Heart right ventricle (tissue), 16 donors: Measurements from ENCODE around the gene ARHGAP6. TPM values are rescaled to one million over a fixed set of nuclear protein-coding genes. Genes with fewer than 3 reads are reported as not detected.

Experiments
- ATAC-seq, 8 donors: fragments of 200-7000 bp; cut with Tn5 transposase; one replicate each; pipeline ENCODE4 v1.9.1; 2020; ENCODE audit warnings: mild to moderate bottlenecking in 8 of 8, moderate library complexity in 8 of 8, moderate number of reproducible peaks in 1 of 8
- DNase-seq, 2 donors: peaks; one replicate each; pipeline ENCODE4 v3.0.0-alpha.2; 2020
- H3K27ac ChIP-seq, 10 donors: fragments of 200-600 bp; sonication (generic) in 2 of 10; one replicate each; pipeline versions ENCODE4 v1.5.0 to v1.8.0; 2020 to 2022; ENCODE audit warnings: mild to moderate bottlenecking in 3 of 10
- H3K27me3 ChIP-seq, 7 donors: fragments of 200-600 bp; one replicate each; pipeline ENCODE4 v1.8.0; 2021 to 2022; ENCODE audit warnings: mild to moderate bottlenecking in 2 of 7
- H3K36me3 ChIP-seq, 9 donors: fragments of 200-600 bp; sonication (generic) in 1 of 9; one replicate each; pipeline versions ENCODE4 v1.5.0 to v1.8.0; 2020 to 2022; ENCODE audit warnings: mild to moderate bottlenecking in 2 of 9
- H3K4me1 ChIP-seq, 9 donors: fragments of 200-600 bp; sonication (generic) in 1 of 9; one replicate each; pipeline versions ENCODE4 v1.5.0 to v1.8.0; 2020 to 2022; ENCODE audit warnings: mild to moderate bottlenecking in 4 of 9
- H3K4me3 ChIP-seq, 10 donors: fragments of 200-600 bp; sonication (generic) in 2 of 10; one replicate each; pipeline versions ENCODE4 v1.5.0 to v1.8.0; 2020 to 2022; ENCODE audit warnings: mild to moderate bottlenecking in 7 of 10, moderate library complexity in 2 of 10
- H3K9me3 ChIP-seq, 11 donors: fragments of 200-600 bp in 10 of 11; sonication (generic) in 2 of 11; one replicate each; pipeline versions ENCODE4 v1.5.0 to v1.8.0; 2013 to 2022; ENCODE audit warnings: mild to moderate bottlenecking in 2 of 11, control low read depth in 1 of 11, moderate library complexity in 1 of 11
- WGBS, 2 donors: extraction: QIAGEN DNeasy Blood & Tissue Kit; methylation state at CpG; one replicate each; pipeline ENCODE4 v1.1.7; 2013; ENCODE audit warnings: inconsistent platforms in 1 of 2; 5-methylcytosine and 5-hydroxymethylcytosine counted together
- intact Hi-C, 10 donors: fragments of 100-400 bp; cut with DNase I; formaldehyde crosslinking; loops; one replicate each; pipeline versions ENCODE4 v1.11.1 to v1.14.2; 2022
- polyA plus RNA-seq, 2 donors: library from polyadenylated mRNA; stranded (reverse); fragments of 200-250 nt; gene quantifications; one replicate each; pipeline ENCODE4 v1.2.3, GENCODE V29; 2013
- total RNA-seq, 10 donors: library from RNA; stranded (reverse); fragmentation: NEBNext Ultra II Directional in 3 of 10; extraction: Animal tissue kit (Norgen Biotek cat#: 25700) in 3 of 10; gene quantifications; one replicate each; pipeline versions ENCODE4 v1.2.1 to v1.2.4, GENCODE V29; 2021 to 2023
- TF ChIP-seq, protein P1 (sequence below), 9 donors: fragments of 200-600 bp; sonication (generic) in 2 of 9; IDR thresholded peaks; one replicate each; pipeline versions ENCODE4 v1.5.0 to v1.8.0; 2021 to 2022; ENCODE audit warnings: antibody characterized with exemption in 9 of 9, mild to moderate bottlenecking in 5 of 9, moderate library complexity in 1 of 9
- donor health status: Arrhythmogenic right ventricular cardiomyopathy.
- donor health status: ischemic (EF 13 %, LVEDD 7.1; RV severe dilation, severe dysfunction).
- donor health status: healthy with polysubstance abuse.
- donor health status: DM: no; HTN: yes; CAD: no.
- donor health status: DM: no; HTN: no; CAD: no.
- donor health status: ischemic (EF 25% LVEDD 6.9; RV normal size, moderate dysfunction).
- donor health status: ischemic (EF 25% LVEDD 5.7; RV mildly dilated, moderate dysfunction).
- donor health status: healthy.
- donor health status: DM: yes; HTN: yes; CAD: no.
- donor health status: Ischemic cardiomyopathy.
- donor health status: ischemic (EF 35%, LVEDD 5.7; RV mildly dilated, moderate dysfunction).
- donor health status: nonischemic (EF 11% LVEDD 7.7; RV severe dilation, severe dysfunction).
- donor health status: DM: yes; HTN: yes; CAD: no.
- donor health status: PGD.
- donor health status: ischemic (EF 29% LVEDD 5.4; RV normal size, mild dysfunction).
- donor health status: nonischemic (EF 23%, LVEDD 6.1; RV moderate dilation, normal function).

Gene ARHGAP6
- total and polyA plus RNA-seq, 12 donors, result 1.6 to 6.0 (median 2.6) TPM

DNA sequence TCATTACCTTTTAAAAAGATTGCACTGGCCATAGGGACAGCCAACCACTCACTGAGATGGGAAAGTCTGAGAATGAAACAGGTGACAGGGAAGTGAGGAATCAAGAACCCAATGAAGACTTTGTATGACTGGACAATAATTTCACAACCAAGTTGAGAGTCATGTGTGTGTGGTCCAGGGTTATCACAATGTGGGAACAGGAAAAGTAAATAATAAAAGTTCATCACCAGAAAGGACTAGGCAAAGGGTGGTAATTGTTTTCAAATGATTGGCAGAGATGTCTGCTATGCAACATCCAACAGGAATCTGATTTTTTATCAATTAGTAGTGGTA is 243.2 kb downstream of the ARHGAP6 start:
- H3K36me3 ChIP-seq, result no peaks in the 10 kb centered on the region
- ATAC-seq (no peak), DNase-seq (no peak)
- intact Hi-C loops, result no loop called here
- H3K27me3 ChIP-seq, result peaks cover 0 to 23% (median 0%) of the 10 kb centered on the region in 7 donors
- H3K4me1 ChIP-seq, result peaks cover 0 to 14% (median 0%) of the 10 kb centered on the region in 9 donors
- H3K27ac ChIP-seq, result no peak overlapping the region
- no peak overlapping the region for H3K4me3 ChIP-seq
- no peaks in the 10 kb centered on the region for H3K9me3 ChIP-seq
- TF ChIP-seq, protein P1, sequence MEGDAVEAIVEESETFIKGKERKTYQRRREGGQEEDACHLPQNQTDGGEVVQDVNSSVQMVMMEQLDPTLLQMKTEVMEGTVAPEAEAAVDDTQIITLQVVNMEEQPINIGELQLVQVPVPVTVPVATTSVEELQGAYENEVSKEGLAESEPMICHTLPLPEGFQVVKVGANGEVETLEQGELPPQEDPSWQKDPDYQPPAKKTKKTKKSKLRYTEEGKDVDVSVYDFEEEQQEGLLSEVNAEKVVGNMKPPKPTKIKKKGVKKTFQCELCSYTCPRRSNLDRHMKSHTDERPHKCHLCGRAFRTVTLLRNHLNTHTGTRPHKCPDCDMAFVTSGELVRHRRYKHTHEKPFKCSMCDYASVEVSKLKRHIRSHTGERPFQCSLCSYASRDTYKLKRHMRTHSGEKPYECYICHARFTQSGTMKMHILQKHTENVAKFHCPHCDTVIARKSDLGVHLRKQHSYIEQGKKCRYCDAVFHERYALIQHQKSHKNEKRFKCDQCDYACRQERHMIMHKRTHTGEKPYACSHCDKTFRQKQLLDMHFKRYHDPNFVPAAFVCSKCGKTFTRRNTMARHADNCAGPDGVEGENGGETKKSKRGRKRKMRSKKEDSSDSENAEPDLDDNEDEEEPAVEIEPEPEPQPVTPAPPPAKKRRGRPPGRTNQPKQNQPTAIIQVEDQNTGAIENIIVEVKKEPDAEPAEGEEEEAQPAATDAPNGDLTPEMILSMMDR (IDR thresholded peaks at IDR 0.05), result no peak

DNA sequence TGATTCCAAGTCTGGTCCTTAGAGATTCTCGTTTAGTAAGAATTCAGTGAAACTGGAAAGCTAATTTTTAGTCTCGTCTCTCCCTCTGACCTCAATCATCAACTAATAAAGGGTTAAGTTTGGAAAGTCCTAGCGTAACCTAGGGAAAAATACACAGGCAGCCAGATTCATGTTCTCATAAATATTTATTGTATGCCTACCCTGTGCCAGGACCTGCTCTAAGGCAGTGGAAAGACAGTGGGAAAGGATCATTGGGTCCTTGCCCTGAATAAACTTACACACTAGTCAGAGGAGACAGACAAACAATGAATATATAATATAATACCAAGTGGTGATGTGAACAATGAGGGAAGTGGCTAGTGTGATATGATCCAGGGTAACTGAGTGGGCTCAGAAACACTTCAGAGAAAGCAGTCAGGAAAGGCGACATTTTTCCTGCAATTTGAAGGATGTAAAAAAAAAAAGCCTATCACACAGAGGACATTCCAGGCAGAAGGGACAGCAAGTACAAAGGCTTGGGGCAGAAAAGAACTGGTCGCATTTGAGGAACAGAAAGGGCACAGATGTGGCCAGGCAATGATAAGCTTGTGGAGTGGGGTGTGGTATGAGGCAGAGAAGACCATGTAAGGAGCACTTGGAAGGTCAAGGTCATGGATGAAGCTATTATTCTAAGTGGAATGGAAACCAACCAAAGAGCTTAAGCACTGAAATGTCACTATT is 243.8 kb downstream of the ARHGAP6 start:
- Histone ChIP-seq H3K27ac (no peak overlapping the region), H3K4me1 (peaks cover 0 to 14% (median 0%) of the 10 kb centered on the region in 9 donors), H3K4me3 (no peak overlapping the region), H3K27me3 (peaks cover 0 to 18% (median 0%) of the 10 kb centered on the region in 7 donors), H3K9me3 (no peaks in the 10 kb centered on the region), H3K36me3 (no peaks in the 10 kb centered on the region)
- DNase-seq (no peak), ATAC-seq (no peak)
- intact Hi-C loops, result no loop called here
- WGBS, 2 donors, result 67 to 69% methylated on average over 5 of the region's 5 CpGs
- TF ChIP-seq, protein P1 (IDR thresholded peaks at IDR 0.05), result no peak

DNA sequence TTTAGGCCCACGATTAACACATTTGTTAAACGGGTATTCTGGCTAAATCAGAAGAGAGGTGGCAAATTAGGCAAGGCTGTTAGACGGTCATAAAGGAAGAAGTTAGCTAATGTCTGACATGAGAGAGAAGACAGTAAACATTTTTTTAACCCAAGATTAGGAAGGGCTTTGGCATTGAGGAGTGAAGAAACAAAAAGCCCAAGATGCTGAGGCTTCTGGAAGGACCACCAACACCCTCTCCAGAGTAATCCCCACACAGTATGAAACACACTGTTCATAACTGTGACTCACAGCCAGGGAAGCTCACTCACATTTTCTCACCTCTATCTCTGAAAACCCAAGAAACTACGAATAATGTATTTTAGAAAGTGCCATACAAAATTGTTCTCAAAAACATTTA is 244.9 kb downstream of the ARHGAP6 start:
- Histone ChIP-seq H3K4me3 (no peak overlapping the region), H3K27me3 (peaks cover 0 to 8% (median 0%) of the 10 kb centered on the region in 7 donors), H3K9me3 (no peaks in the 10 kb centered on the region), H3K27ac (no peak overlapping the region), H3K4me1 (peaks cover 0 to 14% (median 0%) of the 10 kb centered on the region in 9 donors), H3K36me3 (no peaks in the 10 kb centered on the region)
- DNase-seq (no peak), ATAC-seq (no peak)
- 81% methylated on average over 4 of the region's 4 CpGs for WGBS, 2 donors
- TF ChIP-seq, protein P1 (IDR thresholded peaks at IDR 0.05), result no peak
- intact Hi-C loops, result no loop called here

DNA sequence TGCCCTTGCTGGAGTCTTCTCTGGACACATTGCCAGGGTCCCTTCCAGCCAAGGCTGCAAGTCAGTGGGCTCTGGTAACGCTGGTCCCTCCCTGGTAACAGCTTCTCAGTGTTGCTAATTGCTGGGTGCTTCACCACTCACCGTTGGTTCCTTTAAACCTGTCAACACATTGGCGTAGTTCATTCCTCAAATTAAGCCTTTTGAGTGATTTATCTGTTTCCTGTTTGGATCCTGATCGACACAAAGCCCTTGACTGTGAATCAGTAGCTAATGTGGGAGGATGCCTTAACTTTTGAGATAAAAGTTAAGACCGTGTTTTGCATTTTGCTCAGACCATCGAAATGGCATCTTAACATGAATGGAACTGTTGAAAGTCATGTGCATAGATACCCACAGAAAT is 246.6 kb downstream of the ARHGAP6 start:
- intact Hi-C loops, result no loop called here
- peaks cover 0 to 14% (median 0%) of the 10 kb centered on the region in 9 donors for H3K4me1 ChIP-seq
- no peaks in the 10 kb centered on the region for H3K9me3 ChIP-seq
- no peaks in the 10 kb centered on the region for H3K36me3 ChIP-seq
- DNase-seq, result no peak
- H3K4me3 ChIP-seq, result no peak overlapping the region
- no peak overlapping the region for H3K27ac ChIP-seq
- H3K27me3 ChIP-seq, result no peaks in the 10 kb centered on the region
- TF ChIP-seq, protein P1 (IDR thresholded peaks at IDR 0.05), result no peak
- ATAC-seq, result no peak
- 49 to 54% methylated on average over 6 of the region's 6 CpGs for WGBS, 2 donors
